Ammon's horn (tissue), 1 donor: ENCODE data around the gene PRRG2.
A peak's percentile ranks its signal among the peaks of the same experiment; 100 is the strongest.

Experiments used
- DNase-seq: peaks from one replicate; pipeline ENCODE4 v3.0.0-alpha.2; 2016; ENCODE audit warnings: low spot score

PRRG2 gene

GRCh38 chr19:49589502-49589905, 8.4 kb downstream of the PRRG2 start:
- no peak for DNase-seq

DNA sequence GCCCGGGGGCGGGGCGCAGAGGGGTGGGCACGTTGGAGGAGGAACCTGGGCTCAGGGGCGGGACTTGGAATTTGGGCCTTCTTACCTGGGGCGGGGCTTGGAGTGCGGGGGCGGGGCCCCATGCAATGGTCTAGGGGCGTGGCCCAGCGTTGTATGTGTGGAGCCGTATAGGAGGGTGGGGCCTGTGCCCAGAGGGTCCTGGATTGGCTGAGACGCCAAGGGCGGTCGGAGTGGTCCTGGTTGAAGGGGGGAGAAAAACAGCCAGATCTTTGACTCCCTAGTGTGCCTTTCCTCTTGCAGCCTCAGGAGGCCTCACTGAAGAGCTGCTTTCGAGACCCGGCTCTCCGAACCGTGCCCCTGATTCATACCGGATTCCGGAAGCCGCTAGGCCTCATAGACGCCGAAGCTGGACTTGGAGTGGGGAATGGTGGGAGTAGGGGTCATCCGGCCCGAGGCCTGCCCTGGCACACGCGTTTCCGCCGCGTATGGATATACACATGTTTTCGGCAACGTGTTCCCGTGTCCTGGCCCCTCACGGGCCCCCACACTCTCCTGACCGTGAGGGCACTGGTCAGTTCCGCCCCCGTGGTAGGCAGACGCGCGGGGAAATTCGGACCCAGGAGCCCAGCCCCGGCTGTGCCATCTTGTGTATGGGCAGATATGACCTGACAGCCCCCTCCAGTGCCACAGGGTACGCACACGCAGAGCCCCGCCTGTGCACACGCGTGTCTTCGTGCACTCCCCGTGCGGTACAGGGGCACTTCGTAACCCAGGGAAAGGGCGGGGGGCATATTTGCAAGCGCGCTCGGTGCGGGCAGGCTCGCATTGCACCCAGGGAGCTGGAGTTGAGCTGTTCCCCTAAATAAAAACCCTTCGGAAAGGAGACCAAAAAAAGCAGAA, 9.2 kb downstream of the PRRG2 start:
- peak; percentile 92 for DNase-seq

DNA sequence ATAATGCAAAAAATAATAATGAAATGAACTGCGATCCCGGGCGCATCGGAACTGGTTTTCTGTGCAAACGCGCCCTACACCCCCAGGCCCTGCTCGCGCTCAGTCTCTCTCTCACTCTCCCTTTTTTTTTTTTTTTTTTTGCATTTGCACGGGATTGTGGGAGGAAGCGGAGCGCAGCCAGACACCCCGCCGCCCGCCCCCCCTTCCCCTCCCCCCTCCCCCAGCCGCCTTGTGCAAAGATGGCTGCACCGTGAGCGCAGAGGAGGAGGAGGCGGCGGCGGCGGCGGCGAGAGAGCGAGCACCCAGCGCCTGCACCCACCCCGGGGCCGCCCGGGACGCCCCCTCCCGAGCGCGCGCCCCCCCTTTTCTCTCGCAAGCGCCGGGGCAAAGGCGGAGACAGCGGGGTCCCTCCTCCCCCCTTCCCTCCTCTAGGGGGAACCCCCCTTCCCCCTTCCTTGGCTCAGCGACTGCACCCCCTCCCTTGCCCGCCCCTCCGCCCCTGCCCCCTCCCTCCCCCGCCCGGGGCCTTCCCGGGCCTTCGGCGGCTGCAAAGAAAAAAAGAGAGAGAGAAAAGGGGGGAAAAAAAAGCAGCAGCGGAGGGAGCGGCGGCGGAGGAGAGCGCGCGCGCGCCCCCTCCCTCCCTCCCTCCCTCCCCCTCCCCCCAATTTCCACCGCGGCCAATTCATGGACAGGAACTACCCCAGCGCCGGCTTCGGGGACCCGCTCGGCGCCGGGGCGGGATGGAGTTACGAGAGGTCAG, 10.0 kb downstream of the PRRG2 start, which contains the start of gene PRR12:
Gene PRR12 (plus strand): TSS at position 212 of the 760 bp plus-strand sequence. CDS start 473 bp downstream, at position 685.
- DNase-seq = peak; percentile 74

DNA sequence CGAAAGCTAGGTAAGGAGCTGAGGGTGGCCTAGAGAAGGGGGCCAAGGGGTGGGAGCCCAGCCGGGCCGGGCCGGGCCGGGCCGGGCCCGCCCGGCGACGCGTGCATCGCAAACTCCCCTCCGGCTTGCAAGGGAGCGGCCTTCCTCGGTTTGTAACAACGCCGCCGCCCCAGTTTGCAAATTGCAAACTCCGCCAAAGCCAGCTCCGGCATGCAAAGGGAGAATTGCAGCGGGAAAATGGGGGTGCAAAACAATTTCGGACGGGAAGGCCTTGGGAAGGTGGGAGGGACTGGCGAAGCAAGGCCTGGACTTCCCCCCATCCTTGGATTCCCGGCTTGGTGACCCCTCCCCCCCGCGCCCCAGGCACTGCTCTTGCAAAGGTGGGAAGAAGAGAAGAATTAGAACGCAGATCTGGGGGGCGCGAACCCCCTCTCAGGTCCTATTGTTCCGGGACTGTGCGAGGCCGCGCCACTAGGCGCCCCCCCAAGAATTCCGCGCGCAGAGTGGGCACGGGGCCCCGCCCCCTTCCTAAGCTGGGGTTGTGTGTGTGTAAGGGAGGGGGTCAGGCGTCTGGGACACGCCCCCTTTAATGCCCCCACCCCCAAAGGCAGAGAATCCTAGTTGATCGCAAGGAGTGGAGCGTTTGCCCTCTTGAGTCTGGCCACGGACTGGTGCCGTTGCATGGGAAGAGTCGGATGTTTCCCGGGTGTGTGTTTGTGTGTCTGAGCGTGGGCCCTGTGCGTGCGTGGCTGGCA, 10.8 kb downstream of the PRRG2 start:
- peak; percentile 38 for DNase-seq

- DNase-seq = no peak
These were observed 11.5 kb downstream of the PRRG2 start for GRCh38 chr19:49592486-49593232.

DNA sequence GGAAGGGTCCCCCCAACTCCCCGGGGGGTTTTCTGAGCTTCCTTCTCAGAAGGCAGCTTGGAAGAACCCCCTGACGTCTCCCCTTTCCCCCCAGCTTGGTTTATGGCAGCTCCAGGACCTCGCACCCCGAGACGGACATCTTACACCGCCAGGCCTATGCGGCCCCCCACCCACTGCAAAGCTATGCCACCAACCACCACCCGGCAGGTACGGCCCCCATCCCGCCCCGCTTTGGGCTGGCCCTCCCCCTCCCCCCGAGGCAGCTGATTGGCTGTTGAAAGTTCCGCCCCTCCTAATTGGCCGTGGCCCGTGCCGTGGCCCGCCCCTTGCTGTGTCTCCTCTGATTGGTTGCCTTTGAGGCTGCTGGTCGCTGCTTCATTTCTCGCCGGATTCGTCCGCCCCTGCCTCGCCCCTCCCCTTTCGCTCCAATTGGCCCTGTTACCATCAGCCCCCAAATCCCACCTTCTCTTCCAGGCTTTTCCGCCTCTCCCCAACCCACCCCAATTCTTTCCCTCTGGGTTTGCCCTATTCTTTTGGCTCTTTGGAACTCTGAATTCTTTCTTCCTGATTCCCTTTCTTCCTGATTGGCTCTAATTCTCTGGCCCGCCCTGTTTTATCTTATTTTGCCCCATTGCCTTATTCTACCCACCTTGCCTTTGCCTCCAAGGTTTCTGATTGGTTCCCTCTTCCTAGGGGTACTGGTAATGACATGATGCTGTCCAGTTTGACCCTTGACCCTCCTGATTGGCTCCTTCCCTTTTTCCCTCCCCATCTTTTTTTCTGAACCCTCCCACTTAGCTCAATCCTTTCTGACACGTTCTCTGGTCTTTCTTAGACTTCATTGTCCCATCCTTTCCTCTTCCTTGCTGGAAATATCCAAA, 12.4 kb downstream of the PRRG2 start:
- DNase-seq = peak; percentile 98

DNA sequence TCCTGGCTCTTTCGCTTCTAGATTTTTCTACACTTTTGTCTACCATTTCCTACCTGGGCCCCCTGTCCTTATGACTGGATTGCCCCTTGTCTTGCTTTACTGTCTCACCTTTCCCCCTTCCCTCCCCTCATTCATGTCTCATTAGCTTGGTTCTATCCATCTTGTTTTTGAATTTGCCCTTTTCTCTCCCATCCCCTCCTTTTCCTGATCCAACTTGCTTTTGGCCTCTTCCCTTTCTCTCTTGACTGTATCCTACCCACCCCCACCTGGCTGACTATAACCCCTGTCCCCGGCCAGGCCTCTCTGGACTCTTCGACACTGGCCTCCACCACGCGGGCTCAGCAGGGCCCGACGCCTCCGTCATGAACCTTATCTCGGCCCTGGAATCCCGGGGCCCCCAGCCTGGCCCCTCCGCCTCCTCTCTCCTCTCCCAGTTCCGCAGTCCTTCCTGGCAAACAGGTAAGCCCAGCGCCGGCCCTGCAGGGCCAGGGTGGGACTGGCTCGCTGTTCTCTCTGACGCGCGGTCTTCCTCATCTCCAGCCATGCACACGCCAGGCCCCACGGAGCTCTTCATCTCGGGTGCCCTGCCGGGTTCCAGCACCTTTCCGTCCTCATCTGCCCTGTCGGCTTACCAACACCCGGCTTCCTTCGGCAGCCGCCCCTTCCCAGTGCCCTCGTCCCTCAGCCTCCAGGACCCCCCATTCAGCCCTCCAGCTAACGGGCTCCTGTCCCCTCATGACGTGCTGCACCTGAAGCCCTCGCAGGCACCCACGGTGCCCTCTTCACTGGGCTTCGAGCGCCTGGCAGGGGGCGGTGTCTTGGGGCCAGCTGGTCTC, 13.3 kb downstream of the PRRG2 start:
- no peak for DNase-seq

DNA sequence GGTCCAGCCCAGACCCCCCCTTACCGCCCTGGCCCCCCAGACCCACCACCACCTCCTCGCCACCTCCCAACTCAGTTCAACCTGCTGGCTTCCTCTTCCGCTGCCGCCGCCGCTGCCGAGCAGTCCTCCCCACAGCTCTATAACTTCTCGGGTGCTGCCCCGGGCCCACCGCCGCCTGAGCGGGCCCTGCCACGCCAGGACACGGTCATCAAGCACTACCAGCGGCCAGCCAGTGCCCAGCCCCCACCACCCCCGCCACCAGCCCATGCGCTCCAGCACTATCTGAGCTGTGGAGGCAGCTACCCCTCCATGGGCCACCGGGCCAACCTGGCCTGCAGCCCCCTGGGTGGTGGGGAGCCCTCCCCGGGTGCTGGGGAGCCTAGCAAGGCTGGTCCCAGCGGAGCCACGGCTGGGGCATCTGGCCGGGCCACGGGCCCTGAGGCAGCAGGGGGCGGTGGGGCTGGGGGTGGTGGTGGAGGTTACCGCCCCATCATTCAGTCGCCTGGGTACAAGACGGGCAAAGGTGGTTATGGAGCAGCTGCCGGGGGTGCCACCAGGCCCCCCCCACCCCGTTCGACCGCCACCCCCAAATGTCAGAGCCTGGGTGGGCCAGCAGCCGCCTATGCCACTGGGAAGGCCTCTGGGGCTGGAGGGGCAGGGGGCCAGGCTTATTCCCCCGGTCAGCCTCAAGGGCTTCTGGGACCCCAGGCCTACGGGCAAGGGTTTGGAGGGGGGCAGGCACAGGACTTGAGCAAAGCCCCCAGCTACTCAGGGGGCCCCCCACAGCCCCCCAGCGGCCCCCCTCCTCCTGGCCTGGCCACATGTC, 14.1 kb downstream of the PRRG2 start:
- no peak for DNase-seq

DNA sequence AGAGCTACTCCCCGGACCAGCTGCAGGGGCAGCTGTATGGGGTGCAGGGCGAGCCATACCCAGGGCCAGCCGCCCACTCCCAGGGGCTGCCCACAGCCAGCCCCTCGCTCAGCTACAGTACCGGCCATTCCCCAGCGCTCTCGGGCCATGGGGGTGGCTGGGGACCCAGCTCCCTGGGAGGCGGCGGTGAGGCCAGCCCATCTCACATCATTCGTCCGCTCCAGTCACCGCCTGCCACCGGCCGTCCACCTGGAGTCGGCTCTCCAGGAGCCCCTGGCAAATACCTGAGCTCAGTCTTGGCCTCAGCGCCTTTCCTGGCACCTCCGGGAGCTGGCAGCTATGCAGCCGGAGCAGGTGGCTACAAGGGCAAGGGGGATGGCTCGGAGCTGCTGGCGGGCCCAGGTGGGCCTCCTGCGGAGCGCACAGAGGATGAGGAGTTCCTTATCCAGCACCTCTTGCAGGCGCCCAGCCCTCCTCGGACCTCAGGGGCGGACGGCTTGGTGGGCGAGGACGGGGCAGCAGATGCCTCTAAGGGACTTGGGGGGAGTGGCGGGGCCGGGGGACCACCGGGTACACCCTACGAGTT, 14.8 kb downstream of the PRRG2 start:
- DNase-seq = no peak

DNA sequence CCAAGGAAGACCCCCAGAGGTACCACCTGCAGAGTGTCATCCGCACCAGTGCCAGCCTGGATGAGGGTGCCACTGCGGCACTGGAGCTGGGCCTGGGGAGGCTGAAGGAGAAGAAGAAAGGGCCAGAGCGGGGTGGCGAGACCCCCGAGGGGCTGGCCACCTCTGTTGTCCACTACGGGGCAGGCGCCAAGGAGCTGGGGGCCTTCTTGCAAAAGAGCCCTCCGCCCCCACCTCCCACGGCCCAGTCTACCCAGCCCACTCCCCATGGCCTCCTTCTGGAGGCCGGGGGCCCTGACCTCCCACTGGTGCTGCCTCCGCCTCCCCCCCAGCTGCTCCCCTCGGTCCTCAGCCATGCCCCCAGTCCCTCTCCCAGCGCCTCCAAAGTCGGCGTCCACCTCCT, 15.3 kb downstream of the PRRG2 start:
- no peak for DNase-seq

DNA sequence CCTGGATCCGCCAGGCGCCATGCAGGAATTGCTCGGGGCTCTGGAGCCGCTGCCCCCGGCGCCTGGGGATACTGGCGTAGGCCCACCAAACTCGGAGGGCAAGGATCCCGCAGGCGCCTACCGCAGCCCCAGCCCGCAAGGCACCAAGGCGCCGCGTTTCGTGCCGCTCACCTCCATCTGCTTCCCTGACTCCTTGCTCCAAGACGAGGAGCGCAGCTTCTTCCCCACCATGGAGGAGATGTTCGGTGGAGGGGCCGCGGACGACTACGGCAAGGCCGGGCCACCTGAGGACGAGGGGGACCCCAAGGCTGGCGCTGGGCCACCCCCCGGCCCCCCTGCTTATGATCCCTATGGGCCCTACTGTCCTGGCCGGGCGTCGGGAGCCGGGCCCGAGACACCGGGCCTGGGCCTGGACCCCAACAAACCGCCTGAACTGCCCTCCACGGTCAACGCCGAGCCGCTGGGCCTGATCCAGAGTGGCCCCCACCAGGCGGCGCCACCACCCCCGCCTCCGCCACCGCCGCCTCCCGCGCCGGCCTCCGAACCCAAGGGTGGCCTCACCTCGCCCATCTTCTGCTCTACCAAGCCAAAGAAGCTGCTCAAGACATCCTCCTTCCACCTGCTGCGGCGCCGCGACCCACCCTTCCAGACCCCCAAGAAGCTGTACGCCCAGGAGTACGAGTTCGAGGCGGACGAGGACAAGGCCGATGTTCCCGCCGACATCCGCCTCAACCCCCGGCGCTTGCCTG, 16.0 kb downstream of the PRRG2 start:
- DNase-seq = no peak

DNA sequence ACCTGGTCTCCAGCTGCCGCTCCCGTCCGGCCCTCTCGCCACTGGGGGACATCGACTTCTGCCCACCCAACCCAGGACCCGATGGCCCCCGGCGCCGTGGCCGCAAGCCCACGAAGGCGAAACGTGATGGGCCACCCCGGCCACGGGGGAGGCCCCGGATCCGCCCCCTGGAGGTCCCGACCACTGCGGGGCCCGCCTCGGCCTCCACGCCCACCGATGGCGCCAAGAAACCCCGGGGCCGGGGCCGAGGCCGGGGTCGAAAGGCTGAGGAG, 16.5 kb downstream of the PRRG2 start:
- DNase-seq = no peak

DNA sequence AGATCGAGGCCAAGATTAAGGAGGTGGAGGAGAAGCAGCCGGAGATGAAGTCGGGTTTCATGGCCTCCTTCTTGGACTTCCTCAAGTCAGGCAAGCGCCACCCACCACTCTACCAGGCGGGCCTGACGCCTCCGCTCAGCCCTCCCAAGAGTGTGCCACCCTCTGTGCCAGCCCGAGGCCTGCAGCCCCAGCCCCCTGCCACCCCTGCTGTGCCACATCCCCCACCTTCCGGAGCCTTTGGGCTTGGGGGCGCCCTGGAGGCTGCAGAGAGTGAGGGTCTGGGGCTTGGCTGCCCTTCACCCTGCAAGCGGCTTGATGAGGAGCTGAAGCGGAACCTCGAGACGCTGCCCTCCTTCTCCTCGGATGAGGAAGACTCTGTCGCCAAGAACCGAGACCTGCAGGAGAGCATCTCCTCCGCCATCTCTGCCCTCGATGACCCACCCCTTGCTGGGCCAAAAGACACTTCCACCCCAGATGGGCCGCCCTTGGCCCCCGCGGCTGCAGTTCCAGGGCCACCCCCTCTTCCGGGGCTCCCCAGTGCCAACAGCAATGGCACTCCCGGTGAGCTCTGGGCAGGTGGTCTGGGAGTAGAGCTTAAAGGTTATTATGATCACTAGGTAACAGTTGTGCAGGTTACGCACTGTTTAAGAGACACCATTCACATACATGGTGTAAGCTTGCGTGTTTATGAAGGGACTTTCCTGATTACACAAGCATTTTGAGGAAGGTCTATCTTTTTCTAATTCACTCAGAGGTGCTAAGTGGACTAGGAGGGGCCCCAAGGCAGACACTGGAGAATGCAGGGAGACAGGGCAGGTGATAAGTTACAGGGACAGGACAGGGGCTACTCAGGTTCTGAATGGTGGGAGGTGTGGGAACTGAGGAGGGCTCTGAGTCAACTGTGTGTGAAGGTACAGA, 18.5 kb downstream of the PRRG2 start:
- DNase-seq = no peak

GRCh38 chr19:49601482-49602038, 20.4 kb downstream of the PRRG2 start:
- no peak for DNase-seq

GRCh38 chr19:49602806-49603205, 21.7 kb downstream of the PRRG2 start:
- DNase-seq = no peak

DNA sequence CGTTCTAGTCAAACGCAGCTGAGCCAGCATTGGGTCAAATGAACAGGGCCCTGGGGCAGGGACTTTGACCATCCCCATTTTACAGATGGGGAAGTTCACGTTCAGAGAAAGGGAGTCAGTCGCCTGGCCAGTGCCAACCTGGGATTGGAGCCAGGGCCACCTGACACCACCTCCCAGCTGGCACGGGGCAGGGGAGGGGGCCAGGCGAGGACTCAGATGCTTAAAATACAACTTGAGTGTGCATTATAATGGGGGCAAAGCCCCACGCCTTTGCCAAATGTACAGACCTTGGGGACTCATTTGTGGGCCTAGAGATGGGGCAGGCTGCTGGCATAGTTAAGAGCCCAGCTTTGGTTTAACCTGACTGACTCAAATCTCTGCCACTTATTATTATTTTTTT, 24.5 kb downstream of the PRRG2 start:
- DNase-seq = no peak
